HCT116 (cell line): ENCODE measurements around the gene NDUFS8. TPM values are rescaled to one million over a fixed set of nuclear protein-coding genes. Genes with fewer than 3 reads are reported as not detected.
A peak's percentile ranks its signal among the peaks of the same experiment; 100 is the strongest.

Source experiments
- ATAC-seq: fragments of 200-7000 bp; cut with Tn5 transposase; 2 replicates; pipeline ENCODE4 v1.9.1; 2020; ENCODE audit warnings: mild to moderate bottlenecking, moderate library complexity
- BruUV-seq: library from RNA; stranded (reverse); fragments of 400-500 nt; replicated peaks from 2 replicates; lab custom pipeline; 2021; lab: Mats Ljungman, UMichigan
- CTCF ChIA-PET: fragments of 300-600 bp; sonication (Branson Sonifier 250); formaldehyde crosslinking; loops from one replicate; lab custom pipeline; 2021; ENCODE audit warnings: antibody characterized with exemption; lab: Charles Lee
- POLR2A ChIA-PET: fragments of 300-600, 350-600 bp; sonication (Branson Sonifier 250); formaldehyde crosslinking; loops from one replicate; lab custom pipeline; 2021; ENCODE audit warnings: antibody characterized with exemption; lab: Charles Lee
- RAD21 ChIA-PET, 2 experiments: fragments of 300-600 bp; sonication (Branson Sonifier 250); formaldehyde crosslinking; loops; one replicate each; lab custom pipeline; 2023; ENCODE audit warnings: low total read pairs in 2 of 2; ENCODE audit not compliant: uncharacterized antibody in 2 of 2, unreplicated experiment in 2 of 2, low non-redundant PET in 1 of 2; lab: Charles Lee
- DNase-seq: peaks from one replicate; pipeline ENCODE4 v3.0.0-alpha.2; 2010; ENCODE audit warnings: low read depth, low spot score
- H2AFZ ChIP-seq: fragments of 200-600 bp; shearing (Covaris generic), sonication (generic); 2 replicates; pipeline ENCODE4 v1.6.1; 2017; ENCODE audit warnings: low read depth, mixed run types, mixed read lengths, antibody characterized with exemption, low read length; ENCODE audit not compliant: poor library complexity, severe bottlenecking
- H3K27ac ChIP-seq: 2 replicates; pipeline ENCODE4 v1.5.1; 2012; ENCODE audit warnings: low read depth, low read length
- H3K27me3 ChIP-seq: fragments of 200-600 bp; sonication (generic); 2 replicates; pipeline ENCODE4 v1.6.1; 2016; ENCODE audit warnings: mixed run types, low read length, mixed read lengths; ENCODE audit not compliant: insufficient read depth
- H3K36me3 ChIP-seq, 2 experiments: fragments of 200-500 bp in 1 of 2; fragments of 200-600 bp in 1 of 2; sonication (Bioruptor generic) in 1 of 2; sonication (generic) in 1 of 2; 2 replicates each; pipeline versions ENCODE4 v1.5.1 to v1.6.1; 2014 to 2016; ENCODE audit warnings: low read length in 2 of 2, inconsistent platforms in 1 of 2, mixed read lengths in 1 of 2, mixed run types in 1 of 2; ENCODE audit not compliant: insufficient read depth in 2 of 2, control insufficient read depth in 1 of 2
- H3K4me1 ChIP-seq, 2 experiments: fragments of 200-600 bp in 1 of 2; sonication (generic) in 1 of 2; 2 replicates each; pipeline versions ENCODE4 v1.5.1 to v1.6.1; 2012 to 2017; ENCODE audit warnings: low read length in 2 of 2, inconsistent platforms in 1 of 2, mild to moderate bottlenecking in 1 of 2, mixed read lengths in 1 of 2, mixed run types in 1 of 2, moderate library complexity in 1 of 2; ENCODE audit not compliant: insufficient read depth in 2 of 2, control insufficient read depth in 1 of 2
- H3K4me2 ChIP-seq: fragments of 200-600 bp; sonication (generic); 2 replicates; pipeline ENCODE4 v1.6.1; 2017; ENCODE audit warnings: mixed run types, low read length, mixed read lengths
- H3K4me3 ChIP-seq, 2 experiments: fragments of 200-600 bp in 1 of 2; sonication (generic) in 1 of 2; replicated peaks in 1 of 2; 2 replicates each; pipeline ENCODE4 v1.5.1; 2011 to 2016; ENCODE audit warnings: low read length in 2 of 2, control low read depth in 1 of 2, low read depth in 1 of 2, mild to moderate bottlenecking in 1 of 2, mixed read lengths in 1 of 2, mixed run types in 1 of 2
- H3K79me2 ChIP-seq: fragments of 200-600 bp; sonication (generic); 2 replicates; pipeline ENCODE4 v1.6.1; 2017; ENCODE audit warnings: mild to moderate bottlenecking, mixed run types, low read length, moderate library complexity, mixed read lengths; ENCODE audit not compliant: insufficient read depth
- H3K9ac ChIP-seq: fragments of 200-600 bp; sonication (generic); 2 replicates; pipeline ENCODE4 v1.6.1; 2016; ENCODE audit warnings: low read length, mixed read lengths
- H3K9me2 ChIP-seq: fragments of 200-600 bp; sonication (generic), shearing (Covaris generic); 2 replicates; pipeline ENCODE4 v1.6.1; 2017; ENCODE audit warnings: mixed run types, mild to moderate bottlenecking, moderate library complexity; ENCODE audit not compliant: insufficient read depth
- H3K9me3 ChIP-seq, 2 experiments: fragments of 200-500 bp in 1 of 2; fragments of 200-600 bp in 1 of 2; sonication (Bioruptor generic) in 1 of 2; sonication (generic) in 1 of 2; 2 replicates each; pipeline ENCODE4 v1.6.1; 2014 to 2017; ENCODE audit warnings: low read length in 2 of 2, mixed read lengths in 2 of 2, inconsistent platforms in 1 of 2, low read depth in 1 of 2, mild to moderate bottlenecking in 1 of 2, mixed run types in 1 of 2, moderate library complexity in 1 of 2; ENCODE audit not compliant: control insufficient read depth in 1 of 2, insufficient read depth in 1 of 2
- H4K20me1 ChIP-seq: fragments of 200-600 bp; sonication (generic), shearing (Covaris generic); 2 replicates; pipeline ENCODE4 v1.6.1; 2017; ENCODE audit warnings: mixed run types, mild to moderate bottlenecking, moderate library complexity; ENCODE audit not compliant: insufficient read depth
- ATF3 ChIP-seq: IDR thresholded peaks from 2 replicates; pipeline ENCODE4 v1.6.1; 2012
- CBX3 ChIP-seq: IDR thresholded peaks from 2 replicates; pipeline ENCODE4 v1.6.1; 2012; ENCODE audit warnings: low read depth
- CTCF ChIP-seq, 3 experiments: fragments of 200-600 bp in 1 of 3; sonication (generic) in 1 of 3; IDR thresholded peaks in 2 of 3; conservative IDR thresholded peaks in 1 of 3; 2 replicates each; pipeline ENCODE4 v1.5.1; 2012 to 2017; ENCODE audit warnings: low read depth in 2 of 3, low read length in 2 of 3, antibody characterized with exemption in 1 of 3, borderline replicate concordance in 1 of 3, control low read depth in 1 of 3, mild to moderate bottlenecking in 1 of 3, mixed read lengths in 1 of 3, mixed run types in 1 of 3, moderate library complexity in 1 of 3; ENCODE audit not compliant: insufficient read depth in 1 of 3
- EGR1 ChIP-seq: IDR thresholded peaks from 2 replicates; pipeline ENCODE4 v1.6.1; 2012; ENCODE audit warnings: low read depth
- ELF1 ChIP-seq: IDR thresholded peaks from 2 replicates; pipeline ENCODE4 v1.6.1; 2012; ENCODE audit warnings: low read depth, borderline replicate concordance
- EZH2phosphoT487 ChIP-seq: fragments of 200-600 bp; IDR thresholded peaks from 2 replicates; pipeline ENCODE4 v1.6.1; 2018; ENCODE audit warnings: antibody characterized with exemption, borderline replicate concordance
- MAX ChIP-seq: IDR thresholded peaks from 2 replicates; pipeline ENCODE4 v1.6.1; 2012
- POLR2AphosphoS5 ChIP-seq: IDR thresholded peaks from 2 replicates; pipeline ENCODE4 v1.6.1; 2011; ENCODE audit warnings: mild to moderate bottlenecking, low read depth, low read length, moderate library complexity
- REST ChIP-seq: IDR thresholded peaks from 2 replicates; pipeline ENCODE4 v1.6.1; 2012; ENCODE audit warnings: low read depth
- SIN3A ChIP-seq: IDR thresholded peaks from 2 replicates; pipeline ENCODE4 v1.6.1; 2012; ENCODE audit warnings: low read depth
- TCF7L2 ChIP-seq: IDR thresholded peaks from 2 replicates; pipeline ENCODE4 v1.7.0; 2011; ENCODE audit warnings: borderline replicate concordance, inconsistent platforms; ENCODE audit not compliant: insufficient read depth, insufficient read length; ENCODE audit errors: extremely low read depth
- ZFX ChIP-seq: fragments of 450-650 bp; IDR thresholded peaks from 2 replicates; pipeline ENCODE4 v1.6.1; 2017
- intact Hi-C: fragments of 100-400 bp; cut with micrococcal nuclease; formaldehyde crosslinking; loops from 2 replicates; pipeline ENCODE4 v1.10.0; 2022
- total RNA-seq: library from RNA; stranded (reverse); gene quantifications from one replicate; pipeline ENCODE4 v1.2.1, GENCODE V29; 2021; ENCODE audit not compliant: unreplicated experiment

The NDUFS8 gene
- total RNA-seq, 1 experiment from 2014 or later: 189 TPM

GRCh38 chr11:68002938-68003845, 27.3 kb upstream of the NDUFS8 start:
- H3K27me3 ChIP-seq: no peaks in the 10 kb centered on the region
- no peaks in the 10 kb centered on the region for H3K36me3 ChIP-seq
- no peak for DNase-seq
- ChIA-PET RAD21 (no interaction called here), POLR2A (no interaction called here), CTCF (interaction anchor here (1.2 kb wide), 1 partner anchor 48 kb away, joined by 3 read pairs; no protein-coding TSS in a partner anchor)
- TF ChIP-seq ATF3 (no peak), SIN3A (no peak), ELF1 (no peak), CTCF (IDR thresholded peaks at IDR 0.05 in 2 of 3, conservative IDR thresholded peaks at IDR 0.05 in 1 of 3; ENCODE audit: borderline replicate concordance in 1 of 3, insufficient read depth in 1 of 3, low read depth in 2 of 3, low read length in 2 of 3) (no peak), CBX3 (no peak), REST (no peak), POLR2AphosphoS5 (no peak), MAX (no peak), ZFX (no peak), EZH2phosphoT487 (no peak), EGR1 (no peak), TCF7L2 (no peak)
- H3K27ac ChIP-seq: peak overlapping the region; percentile 77
- H3K4me3 ChIP-seq: peak overlapping the region; percentile 58 to 78
- H3K9me3 ChIP-seq: no peaks in the 10 kb centered on the region
- peak; percentile 57 for ATAC-seq
- H3K9ac ChIP-seq: peak overlapping the region; percentile 78
- H2AFZ ChIP-seq: no peak overlapping the region
- H4K20me1 ChIP-seq: no peaks in the 10 kb centered on the region
- peak overlapping the region; percentile 98 for H3K4me2 ChIP-seq
- no TSS peak for BruUV-seq
- peaks cover 18 to 31% of the 10 kb centered on the region in 2 experiments for H3K4me1 ChIP-seq
- intact Hi-C loops: no loop called here
- H3K9me2 ChIP-seq: no peaks in the 10 kb centered on the region
- H3K79me2 ChIP-seq: 0 out of 2 replicates have a peak, but pooled peaks cover 4% of the 10 kb centered on the region
